HepG2 (cell line): ENCODE results near the gene HYPK. TPM values are rescaled to one million over a fixed set of nuclear protein-coding genes. Genes with fewer than 3 reads are reported as not detected.

Experiments
- ADNP ChIP-seq: sonication (generic); formaldehyde crosslinking; IDR thresholded peaks from 2 replicates; pipeline ENCODE4 v1.4.0; 2020; ENCODE audit warnings: missing genetic modification reagents
- BRD4 ChIP-seq: sonication (generic); formaldehyde crosslinking; IDR thresholded peaks from 2 replicates; pipeline ENCODE4 v1.4.0; 2020; ENCODE audit warnings: missing genetic modification reagents
- DMTF1 ChIP-seq: sonication (generic); formaldehyde crosslinking; IDR thresholded peaks from 2 replicates; pipeline ENCODE4 v1.4.0; 2020; ENCODE audit warnings: mild to moderate bottlenecking, missing genetic modification reagents
- FOXK2 ChIP-seq: fragments of 450-650 bp; IDR thresholded peaks from 2 replicates; pipeline ENCODE4 v1.6.1; 2016
- IKZF4 ChIP-seq: sonication (generic); formaldehyde crosslinking; IDR thresholded peaks from 2 replicates; pipeline ENCODE4 v1.5.1; 2020; ENCODE audit warnings: borderline replicate concordance, mild to moderate bottlenecking, low read depth, missing genetic modification reagents; ENCODE audit errors: not compliant biosample characterization
- MAFK ChIP-seq, 2 experiments: IDR thresholded peaks in 1 of 2; conservative IDR thresholded peaks in 1 of 2; 2 replicates each; pipeline ENCODE4 v1.6.1; 2011; ENCODE audit warnings: improper control_type of control experiment in 2 of 2, low read length in 2 of 2
- MED1 ChIP-seq: sonication (generic); formaldehyde crosslinking; IDR thresholded peaks from 2 replicates; pipeline ENCODE4 v1.4.0; 2020; ENCODE audit warnings: missing genetic modification reagents
- MED8 ChIP-seq: sonication (generic); formaldehyde crosslinking; IDR thresholded peaks from 2 replicates; pipeline ENCODE4 v1.8.1; 2023; ENCODE audit warnings: mild to moderate bottlenecking, missing genetic modification reagents; ENCODE audit not compliant: insufficient replicate concordance
- MZF1 ChIP-seq: sonication (generic); formaldehyde crosslinking; IDR thresholded peaks from 2 replicates; pipeline ENCODE4 v1.8.1; 2023; ENCODE audit warnings: mild to moderate bottlenecking, missing genetic modification reagents, borderline replicate concordance
- NFE2L2 ChIP-seq: fragments of 150-350 bp; IDR thresholded peaks from 2 replicates; pipeline ENCODE4 v1.6.1; 2014; ENCODE audit warnings: low read length
- PBX2 ChIP-seq: IDR thresholded peaks from 2 replicates; pipeline ENCODE4 v1.6.1; 2016; ENCODE audit warnings: control low read depth
- SNAPC5 ChIP-seq: sonication (generic); formaldehyde crosslinking; IDR thresholded peaks from 2 replicates; pipeline ENCODE4 v1.8.1; 2023; ENCODE audit warnings: mild to moderate bottlenecking, missing genetic modification reagents, borderline replicate concordance
- SRSF4 ChIP-seq: fragments of 200-400 bp; formaldehyde crosslinking; IDR thresholded peaks from one replicate; pipeline ENCODE4 v1.6.1; 2018; ENCODE audit warnings: mild to moderate bottlenecking, low read depth, low read length, moderate library complexity; ENCODE audit not compliant: poor library complexity, severe bottlenecking
- TFAP4 ChIP-seq: sonication (generic); IDR thresholded peaks from 2 replicates; pipeline ENCODE4 v1.6.1; 2016; ENCODE audit warnings: low read depth, borderline replicate concordance
- THRA ChIP-seq: sonication (generic); formaldehyde crosslinking; IDR thresholded peaks from 2 replicates; pipeline ENCODE4 v1.4.0; 2020; ENCODE audit warnings: missing genetic modification reagents, borderline replicate concordance
- ZFP82 ChIP-seq: sonication (generic); formaldehyde crosslinking; IDR thresholded peaks from 2 replicates; pipeline ENCODE4 v1.5.1; 2020; ENCODE audit warnings: mild to moderate bottlenecking, missing genetic modification reagents, borderline replicate concordance
- ZNF281 ChIP-seq: sonication (generic); formaldehyde crosslinking; IDR thresholded peaks from 2 replicates; pipeline ENCODE4 v1.4.0; 2020; ENCODE audit warnings: missing genetic modification reagents, borderline replicate concordance
- ZNF292 ChIP-seq: sonication (generic); formaldehyde crosslinking; IDR thresholded peaks from 2 replicates; pipeline ENCODE4 v1.8.1; 2022; ENCODE audit warnings: mild to moderate bottlenecking, low read depth, missing genetic modification reagents, borderline replicate concordance
- ZNF33B ChIP-seq: sonication (generic); formaldehyde crosslinking; IDR thresholded peaks from 2 replicates; pipeline ENCODE4 v1.5.1; 2020; ENCODE audit warnings: mild to moderate bottlenecking, missing genetic modification reagents
- ZNF740 ChIP-seq: sonication (generic); formaldehyde crosslinking; IDR thresholded peaks from 2 replicates; pipeline ENCODE4 v1.4.0; 2020; ENCODE audit warnings: missing genetic modification reagents
- polyA plus RNA-seq, 8 experiments: library from polyadenylated mRNA; depleted of rRNA in 3 of 8; stranded (reverse) in 7 of 8; unstranded in 1 of 8; fragments of >200 nt; fragmentation: Illumina TruSeq in 4 of 8; extraction: Trizol in 4 of 8; gene quantifications; 2 replicates each; pipeline versions ENCODE4 v1.2.1 to v1.2.3, GENCODE V29; 2011 to 2016; ENCODE audit warnings: low read depth in 4 of 8, missing spikeins in 1 of 8, mixed read lengths in 1 of 8; ENCODE audit not compliant: insufficient read depth in 1 of 8
- total RNA-seq, 5 experiments: library from RNA; depleted of rRNA; stranded (reverse); fragments of >200 nt; fragmentation: Illumina TruSeq; extraction: Trizol; gene quantifications; 2 replicates each; pipeline ENCODE4 v1.2.3, GENCODE V29; 2016; ENCODE audit warnings: low read depth in 1 of 5

Gene HYPK
- total and polyA plus RNA-seq, 2 of the 13 experiments (the other 11 are each of a cell fraction or from before 2014, with no cell fraction given), result 13.5 to 16.5 TPM

GRCh38 chr15:43777267-43777914, 23.0 kb upstream of the HYPK start (continued):
- TF ChIP-seq TFAP4 (no peak), IKZF4 (CRISPR knock-in tag) (peak; percentile 70), ZNF33B (CRISPR knock-in tag) (peak; percentile 88), SRSF4 (no peak), ZNF740 (CRISPR knock-in tag) (no peak), ZNF281 (CRISPR knock-in tag) (0 out of 2 replicates have a peak, but pooled peaks have one; percentile 20), MAFK (conservative IDR thresholded peaks at IDR 0.05 in 1 of 2, IDR thresholded peaks at IDR 0.05 in 1 of 2; ENCODE audit: low read length in 2 of 2) (no peak), BRD4 (CRISPR knock-in tag) (no peak), THRA (CRISPR knock-in tag) (peak; percentile 42; the same call in 1 of the 2 replicates), ZNF292 (0 out of 2 replicates have a peak, but pooled peaks have one; percentile 44), FOXK2 (no peak), PBX2 (CRISPR knock-in tag) (no peak), DMTF1 (CRISPR knock-in tag) (no peak), SNAPC5 (no peak), NFE2L2 (no peak), ZFP82 (peak; percentile 84; the same call in 1 of the 2 replicates), MED1 (CRISPR knock-in tag) (no peak), MED8 (no peak), MZF1 (no peak), ADNP (0 out of 2 replicates have a peak, but pooled peaks have one; percentile 55)
